ENCODE data around the gene PHF13. TPM values are rescaled to one million over a fixed set of nuclear protein-coding genes. Genes with fewer than 3 reads are reported as not detected.

The PHF13 gene
- polyA plus RNA-seq, 2 of the 4 experiments (the other 2 are of a cell fraction), result 4.3 to 10.4 TPM

- FAIRE-seq (no peak), ATAC-seq (no peak), DNase-seq (ENCODE audit: low read depth in 1 of 2, low spot score in 1 of 2) (no peak)
- H3K4me3 ChIP-seq, result no peak overlapping the region
- CTCF ChIA-PET, result no interaction called here
- H3K4me2 ChIP-seq, result no peak overlapping the region
- POLR2A ChIA-PET, result no interaction called here
- H3K9me3 ChIP-seq, result no peaks in the 10 kb centered on the region
- 95% methylated on average over 4 of the region's 4 CpGs for WGBS (ENCODE audit: missing lambda C conversion rate)
- no peak overlapping the region for H3K27ac ChIP-seq
- peaks cover 5% of the 10 kb centered on the region; the same call in 1 of the 3 replicates for H3K4me1 ChIP-seq
- TF ChIP-seq TFCP2L1 (CRISPR knock-in tag; IDR thresholded peaks at IDR 0.05) (no peak), HES2 (IDR thresholded peaks at IDR 0.05) (no peak), MAZ (IDR thresholded peaks at IDR 0.05; ENCODE audit: borderline replicate concordance, low read depth, low read length) (no peak), HOXB13 (CRISPR knock-in tag; IDR thresholded peaks at IDR 0.05; ENCODE audit: low read depth) (no peak), NFE2L2 (conservative IDR thresholded peaks at IDR 0.05; ENCODE audit: low read length) (no peak), SMC3 (IDR thresholded peaks at IDR 0.05) (no peak), ZC3H11A (IDR thresholded peaks at IDR 0.05) (no peak), ZFP36 (IDR thresholded peaks at IDR 0.05; ENCODE audit: borderline replicate concordance, partially characterized antibody) (no peak), RNF2 (IDR thresholded peaks at IDR 0.05; ENCODE audit: borderline replicate concordance, low read depth) (no peak), JUN (IDR thresholded peaks at IDR 0.05) (no peak), EHMT2 (IDR thresholded peaks at IDR 0.05; ENCODE audit: low read depth) (no peak), HOXB5 (CRISPR knock-in tag; IDR thresholded peaks at IDR 0.05) (no peak), EHF (CRISPR knock-in tag; IDR thresholded peaks at IDR 0.05) (no peak), POLR2A (IDR thresholded peaks at IDR 0.05; ENCODE audit: low read length) (no peak), USF2 (IDR thresholded peaks at IDR 0.05) (no peak), MYC (IDR thresholded peaks at IDR 0.05; ENCODE audit: borderline replicate concordance, low read length) (no peak), ZNF302 (CRISPR knock-in tag; IDR thresholded peaks at IDR 0.05) (no peak), POLR2AphosphoS2 (conservative IDR thresholded peaks at IDR 0.05; ENCODE audit: low read length) (no peak)
Measured at GRCh38 chr1:6619045-6619444, 5.5 kb downstream of the PHF13 start.

GRCh38 chr1:6621429-6622391, 8.2 kb downstream of the PHF13 start:
- H3K4me1 ChIP-seq, result peaks cover 12% of the 10 kb centered on the region; the same call in 2 of the 3 replicates
- no peak for ATAC-seq
- H3K27ac ChIP-seq, result no peak overlapping the region
- WGBS (ENCODE audit: missing lambda C conversion rate), result 97% methylated on average over 25 of the region's 41 CpGs
- no peak for DNase-seq (ENCODE audit: low read depth in 1 of 2, low spot score in 1 of 2)
- POLR2A ChIA-PET, result no interaction called here
- no peak for TF ChIP-seq PHF8 (IDR thresholded peaks at IDR 0.05; ENCODE audit: borderline replicate concordance, low read depth)
- no peak for TF ChIP-seq MYC (IDR thresholded peaks at IDR 0.05; ENCODE audit: borderline replicate concordance, low read length)
- TF ChIP-seq RFX5 (IDR thresholded peaks at IDR 0.05), result no peak
- TF ChIP-seq MAZ (IDR thresholded peaks at IDR 0.05; ENCODE audit: borderline replicate concordance, low read depth, low read length), result no peak
- TF ChIP-seq HOXA7 (CRISPR knock-in tag; IDR thresholded peaks at IDR 0.05), result no peak
- no peak for TF ChIP-seq HES2 (IDR thresholded peaks at IDR 0.05)
- no peak for TF ChIP-seq JUN (IDR thresholded peaks at IDR 0.05)
- TF ChIP-seq SMC3 (IDR thresholded peaks at IDR 0.05), result no peak
- no peak for TF ChIP-seq TP53 (CRISPR knock-in tag; IDR thresholded peaks at IDR 0.05)
- TF ChIP-seq RAD21 (conservative IDR thresholded peaks at IDR 0.05 in 1 of 2, IDR thresholded peaks at IDR 0.05 in 1 of 2), result no peak
- TF ChIP-seq, protein P1, sequence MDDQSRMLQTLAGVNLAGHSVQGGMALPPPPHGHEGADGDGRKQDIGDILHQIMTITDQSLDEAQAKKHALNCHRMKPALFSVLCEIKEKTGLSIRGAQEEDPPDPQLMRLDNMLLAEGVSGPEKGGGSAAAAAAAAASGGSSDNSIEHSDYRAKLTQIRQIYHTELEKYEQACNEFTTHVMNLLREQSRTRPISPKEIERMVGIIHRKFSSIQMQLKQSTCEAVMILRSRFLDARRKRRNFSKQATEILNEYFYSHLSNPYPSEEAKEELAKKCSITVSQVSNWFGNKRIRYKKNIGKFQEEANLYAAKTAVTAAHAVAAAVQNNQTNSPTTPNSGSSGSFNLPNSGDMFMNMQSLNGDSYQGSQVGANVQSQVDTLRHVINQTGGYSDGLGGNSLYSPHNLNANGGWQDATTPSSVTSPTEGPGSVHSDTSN (IDR thresholded peaks at IDR 0.05), result no peak
- no peak for TF ChIP-seq NR3C1 (IDR thresholded peaks at IDR 0.05)
- TF ChIP-seq CBX2 (IDR thresholded peaks at IDR 0.05; ENCODE audit: borderline replicate concordance, low read depth), result no peak
- TF ChIP-seq USF2 (IDR thresholded peaks at IDR 0.05), result no peak
- no peak for TF ChIP-seq ZC3H11A (IDR thresholded peaks at IDR 0.05)
- TF ChIP-seq KDM5A (IDR thresholded peaks at IDR 0.05), result no peak
- TF ChIP-seq RARB (CRISPR knock-in tag; IDR thresholded peaks at IDR 0.05), result no peak
- H3K9me3 ChIP-seq, result no peaks in the 10 kb centered on the region
- H3K4me3 ChIP-seq, result no peak overlapping the region
- H3K4me2 ChIP-seq, result no peak overlapping the region
- CTCF ChIA-PET, result interaction anchor here (0.6 to 1.5 kb wide), 2 partner anchors 12 to 64 kb away, joined by 3 to 5 read pairs; no protein-coding TSS in a partner anchor
- FAIRE-seq, result no peak

Measured in A549 (cell line).